Astrocyte of the cerebellum (primary cell): ENCODE data around the gene IFT52.

Experiments used
- DNase-seq: peaks from one replicate; pipeline ENCODE4 v3.0.0-alpha.2; 2011; ENCODE audit warnings: low read depth
- H3K4me3 ChIP-seq: 2 replicates; pipeline ENCODE4 v1.5.1; 2011; ENCODE audit warnings: mild to moderate bottlenecking, low read depth, low read length, moderate library complexity
- in situ Hi-C: cut with HindIII; loops from 2 replicates; pipeline ENCODE4 v1.10.0; 2017; ENCODE audit warnings: low sequenced_read_pairs
- TF ChIP-seq, protein P1 (sequence below): IDR thresholded peaks from 2 replicates; pipeline ENCODE4 v1.5.1; 2012; ENCODE audit warnings: low read length, low read depth, moderate library complexity, mild to moderate bottlenecking; ENCODE audit errors: missing control alignments

The IFT52 gene

DNA sequence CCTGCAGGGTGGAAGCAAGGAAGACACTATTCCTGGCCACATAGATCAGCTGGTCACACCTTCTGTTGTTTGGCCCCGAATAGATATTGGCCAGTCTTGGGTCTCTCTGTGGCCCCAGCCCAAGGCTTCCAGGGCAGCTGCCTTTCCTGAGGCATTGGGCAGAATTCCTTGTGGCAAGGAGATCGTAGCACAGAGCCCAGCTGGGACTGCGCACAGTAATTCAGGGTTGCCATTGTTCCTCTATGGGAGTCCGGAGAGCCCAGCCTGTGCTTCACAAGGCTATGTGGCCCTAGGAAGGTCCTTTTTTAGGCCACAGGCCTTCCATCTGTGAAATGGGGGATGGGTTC, 25.0 kb upstream of the IFT52 start:
- no peak for DNase-seq
- H3K4me3 ChIP-seq, result no peak overlapping the region
- in situ Hi-C loops, result no loop called here
- TF ChIP-seq, protein P1, sequence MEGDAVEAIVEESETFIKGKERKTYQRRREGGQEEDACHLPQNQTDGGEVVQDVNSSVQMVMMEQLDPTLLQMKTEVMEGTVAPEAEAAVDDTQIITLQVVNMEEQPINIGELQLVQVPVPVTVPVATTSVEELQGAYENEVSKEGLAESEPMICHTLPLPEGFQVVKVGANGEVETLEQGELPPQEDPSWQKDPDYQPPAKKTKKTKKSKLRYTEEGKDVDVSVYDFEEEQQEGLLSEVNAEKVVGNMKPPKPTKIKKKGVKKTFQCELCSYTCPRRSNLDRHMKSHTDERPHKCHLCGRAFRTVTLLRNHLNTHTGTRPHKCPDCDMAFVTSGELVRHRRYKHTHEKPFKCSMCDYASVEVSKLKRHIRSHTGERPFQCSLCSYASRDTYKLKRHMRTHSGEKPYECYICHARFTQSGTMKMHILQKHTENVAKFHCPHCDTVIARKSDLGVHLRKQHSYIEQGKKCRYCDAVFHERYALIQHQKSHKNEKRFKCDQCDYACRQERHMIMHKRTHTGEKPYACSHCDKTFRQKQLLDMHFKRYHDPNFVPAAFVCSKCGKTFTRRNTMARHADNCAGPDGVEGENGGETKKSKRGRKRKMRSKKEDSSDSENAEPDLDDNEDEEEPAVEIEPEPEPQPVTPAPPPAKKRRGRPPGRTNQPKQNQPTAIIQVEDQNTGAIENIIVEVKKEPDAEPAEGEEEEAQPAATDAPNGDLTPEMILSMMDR, result no peak

DNA sequence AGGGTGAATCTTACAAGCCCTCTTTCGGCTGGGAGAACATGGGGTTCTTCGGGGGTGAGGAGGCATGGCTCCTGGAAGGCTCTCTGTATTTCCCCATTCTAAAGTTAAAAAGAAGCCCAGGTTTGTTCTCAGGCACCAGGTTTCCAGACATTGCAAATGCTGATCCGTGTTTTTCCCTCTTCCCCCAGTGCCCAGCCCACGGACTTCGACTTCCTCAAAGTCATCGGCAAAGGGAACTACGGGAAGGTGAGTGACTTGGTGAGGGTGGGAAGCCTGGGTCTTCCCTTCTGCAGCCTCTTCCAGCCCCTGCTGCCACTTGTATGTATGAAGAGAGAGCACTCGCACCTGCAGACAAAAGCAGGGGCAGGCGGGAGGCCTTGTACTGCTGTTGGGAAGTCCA, 23.3 kb upstream of the IFT52 start:
- no peak for DNase-seq
- in situ Hi-C loops, result no loop called here

DNA sequence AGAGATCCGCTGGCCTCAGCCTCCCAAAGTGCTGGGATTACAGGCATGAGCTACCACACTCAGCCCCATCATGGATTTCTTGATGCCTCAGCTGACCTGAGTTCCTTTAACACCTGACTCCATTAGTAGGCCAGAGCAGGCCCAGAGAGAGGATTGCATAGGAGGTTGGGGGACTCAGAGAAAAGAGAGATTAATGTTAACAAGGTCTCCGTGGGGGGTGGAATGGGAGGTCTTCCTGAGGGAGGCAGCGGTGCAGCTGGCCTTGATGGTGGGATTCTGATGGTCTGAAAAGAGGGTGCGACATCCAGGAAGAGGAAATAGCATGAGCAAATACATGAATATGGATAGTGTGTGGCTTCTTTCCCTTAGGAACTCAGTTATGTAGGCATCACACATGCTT, 22.0 kb upstream of the IFT52 start:
- no peak for DNase-seq
- no peak overlapping the region for H3K4me3 ChIP-seq
- TF ChIP-seq, protein P1, result no peak
- in situ Hi-C loops, result no loop called here

More for the DNA sequence above, 23.3 kb upstream of the IFT52 start:
- TF ChIP-seq, protein P1, result no peak
- no peak overlapping the region for H3K4me3 ChIP-seq

DNA sequence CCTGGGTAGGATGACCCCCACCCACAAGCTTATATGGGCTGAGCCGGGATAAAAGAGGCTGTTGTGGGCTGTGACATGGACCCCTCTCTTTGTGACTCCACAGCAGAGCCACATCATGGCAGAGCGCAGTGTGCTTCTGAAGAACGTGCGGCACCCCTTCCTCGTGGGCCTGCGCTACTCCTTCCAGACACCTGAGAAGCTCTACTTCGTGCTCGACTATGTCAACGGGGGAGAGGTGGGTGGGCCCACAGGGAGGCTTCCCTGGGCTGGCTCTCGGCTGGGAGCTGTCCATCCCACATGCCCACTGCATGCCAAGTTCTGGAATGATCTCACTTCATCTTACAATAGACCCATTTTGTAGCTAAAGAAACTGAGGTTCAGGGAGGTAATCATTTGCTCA, 21.5 kb upstream of the IFT52 start:
- DNase-seq, result no peak
- in situ Hi-C loops, result no loop called here
- TF ChIP-seq, protein P1, result no peak
- H3K4me3 ChIP-seq, result no peak overlapping the region

DNA sequence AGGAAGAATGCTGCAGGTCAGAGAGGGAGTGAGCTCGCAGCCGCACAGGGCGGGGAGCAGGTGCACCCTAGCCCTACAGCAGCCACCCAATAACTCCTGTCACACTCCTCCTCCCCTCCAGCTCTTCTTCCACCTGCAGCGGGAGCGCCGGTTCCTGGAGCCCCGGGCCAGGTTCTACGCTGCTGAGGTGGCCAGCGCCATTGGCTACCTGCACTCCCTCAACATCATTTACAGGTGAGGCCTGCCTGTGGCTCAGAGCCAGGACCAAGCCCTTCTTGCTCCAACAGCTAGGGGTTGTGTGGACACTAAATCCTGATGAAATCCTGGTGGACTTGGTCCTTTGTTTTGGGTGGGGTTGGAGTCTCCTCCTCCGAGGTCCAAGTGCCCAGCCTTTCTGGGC, 20.2 kb upstream of the IFT52 start:
- no peak for DNase-seq
- in situ Hi-C loops, result no loop called here
- no peak overlapping the region for H3K4me3 ChIP-seq
- TF ChIP-seq, protein P1, result no peak

DNA sequence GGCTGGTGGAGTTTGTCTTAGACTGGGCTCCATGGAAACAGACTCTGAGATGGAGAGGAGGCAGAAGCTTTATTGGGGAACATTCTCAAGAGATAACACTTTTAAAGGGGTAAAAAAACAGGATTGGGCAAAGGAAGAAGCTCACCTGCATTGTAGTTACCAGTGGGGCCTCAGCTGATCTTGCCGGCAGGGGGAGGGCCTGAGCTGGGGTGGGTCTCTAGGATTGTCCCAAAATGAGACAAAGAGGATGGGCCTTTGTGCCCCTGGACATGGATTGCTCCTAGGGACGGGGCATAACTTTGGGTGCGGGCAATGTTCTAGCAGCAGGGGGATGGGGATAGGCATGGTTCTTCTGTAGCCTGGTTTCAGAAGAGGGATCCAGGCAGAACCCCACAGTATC, 19.4 kb upstream of the IFT52 start:
- in situ Hi-C loops, result no loop called here
- no peak overlapping the region for H3K4me3 ChIP-seq
- no peak for DNase-seq
- TF ChIP-seq, protein P1, result no peak

DNA sequence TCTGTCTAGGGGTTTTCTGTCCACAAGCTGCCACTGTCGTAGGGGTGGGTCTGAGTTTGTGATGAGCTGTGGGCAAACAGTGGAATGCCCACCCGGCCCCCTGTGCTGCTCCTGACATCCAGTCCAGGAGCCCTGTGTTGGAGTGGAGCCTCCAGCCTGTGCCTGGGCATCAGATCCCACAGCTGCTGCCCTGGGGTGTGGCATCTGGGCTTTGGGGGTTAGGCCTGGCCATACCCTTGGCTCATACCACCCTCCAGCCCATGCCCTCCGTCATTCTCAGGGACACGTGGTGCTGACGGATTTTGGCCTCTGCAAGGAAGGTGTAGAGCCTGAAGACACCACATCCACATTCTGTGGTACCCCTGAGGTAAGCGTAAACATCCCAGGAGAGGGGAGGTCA, 19.0 kb upstream of the IFT52 start:
- TF ChIP-seq, protein P1, result no peak
- no peak for DNase-seq
- in situ Hi-C loops, result no loop called here
- no peak overlapping the region for H3K4me3 ChIP-seq
